Measurements from ENCODE around the gene RABGAP1L. TPM values are rescaled to one million over a fixed set of nuclear protein-coding genes. Genes with fewer than 3 reads are reported as not detected.

Gene RABGAP1L
- total and polyA plus RNA-seq, 2 of the 4 experiments (the other 2 are of a cell fraction), result 7.9 to 26.7 TPM

DNA sequence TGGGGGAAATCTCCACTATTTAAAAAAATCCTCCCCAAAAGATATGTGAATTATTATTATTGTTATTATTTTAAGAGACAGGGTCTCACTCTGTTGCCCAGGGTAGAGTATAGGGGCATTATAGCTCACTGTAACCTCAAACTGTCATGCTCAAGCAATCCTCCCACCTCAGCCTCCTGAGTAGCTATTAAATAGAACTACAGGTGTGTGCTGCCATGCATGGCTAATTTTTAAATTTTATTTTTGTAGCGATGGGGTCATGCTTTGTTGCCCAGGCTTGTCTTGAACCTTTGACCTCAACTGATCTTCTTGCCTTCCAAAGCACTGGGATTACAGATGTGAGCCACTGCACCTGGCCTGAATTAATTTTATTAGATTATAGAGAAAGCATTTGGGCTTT, 116.8 kb downstream of the RABGAP1L start:
- Histone ChIP-seq H3K4ac (ENCODE audit: low read depth, low read length) (no peak overlapping the region), H3K23ac (ENCODE audit: low read depth, low read length) (no peak overlapping the region), H3K27me3 (ENCODE audit: control insufficient read depth, insufficient read depth, low read length) (no peaks in the 10 kb centered on the region), H3K79me1 (ENCODE audit: low read depth in 1 of 2, low read length in 2 of 2) (no peaks in the 10 kb centered on the region), H2BK120ac (ENCODE audit: low read depth, low read length) (no peak overlapping the region), H2BK15ac (ENCODE audit: low read depth, low read length) (no peak overlapping the region), H3K18ac (ENCODE audit: low read depth, low read length) (no peak overlapping the region), H2AK5ac (ENCODE audit: low read depth, low read length) (no peak overlapping the region), H4K8ac (ENCODE audit: low read depth in 2 of 2, low read length in 2 of 2) (no peak overlapping the region), H4K20me1 (ENCODE audit: insufficient read depth, low read length) (no peaks in the 10 kb centered on the region), H2BK20ac (ENCODE audit: low read depth, low read length) (no peak overlapping the region), H2BK5ac (ENCODE audit: low read depth, low read length, poor library complexity, severe bottlenecking) (no peak overlapping the region), H3K9ac (ENCODE audit: low read depth, low read length) (no peak overlapping the region), H4K91ac (ENCODE audit: insufficient read depth, low read depth, low read length) (no peak overlapping the region), H3K14ac (replicated peaks; ENCODE audit: low read depth, low read length) (no peak overlapping the region), H3K9me1 (ENCODE audit: insufficient read depth, low read length) (no peaks in the 10 kb centered on the region), H2AFZ (replicated peaks; ENCODE audit: low read length, poor library complexity) (no peak overlapping the region), H3K4me1 (ENCODE audit: control insufficient read depth, insufficient read depth, low read length) (no peaks in the 10 kb centered on the region), H3K9me3 (ENCODE audit: control insufficient read depth, insufficient read depth, low read length) (no peaks in the 10 kb centered on the region), H3K36me3 (ENCODE audit: control insufficient read depth, insufficient read depth, low read length) (0 out of 2 replicates have a peak, but pooled peaks cover 1% of the 10 kb centered on the region), H3K56ac (ENCODE audit: extremely low read depth, insufficient read depth, low read length) (no peak overlapping the region), H3K4me2 (ENCODE audit: low read depth, low read length) (no peak overlapping the region), H2AK9ac (replicated peaks; ENCODE audit: low read depth, low read length, poor library complexity) (no peak overlapping the region), H3K27ac (ENCODE audit: insufficient read depth, low read length) (no peak overlapping the region), H3K4me3 (ENCODE audit: insufficient read depth, low read depth, low read length) (no peak overlapping the region), H4K5ac (ENCODE audit: low read depth, low read length) (no peak overlapping the region)
- DNase-seq (no peak), ATAC-seq (ENCODE audit: low read depth) (no peak)
- BruUV-seq (replicated peaks), result no TSS peak
- dilution Hi-C loops (cut with HindIII; ENCODE audit: low sequenced_read_pairs, unreplicated experiment) (no loop called here), in situ Hi-C loops (cut with MboI; ENCODE audit: low sequenced_read_pairs) (no loop called here), intact Hi-C loops (cut with micrococcal nuclease) (no loop called here)
- WGBS, 2 experiments (ENCODE audit: extremely low coverage in 2 of 2, insufficient read length in 1 of 2), result no CpG with 5 or more reads among the region's 1 CpG
- TF ChIP-seq, protein P1, sequence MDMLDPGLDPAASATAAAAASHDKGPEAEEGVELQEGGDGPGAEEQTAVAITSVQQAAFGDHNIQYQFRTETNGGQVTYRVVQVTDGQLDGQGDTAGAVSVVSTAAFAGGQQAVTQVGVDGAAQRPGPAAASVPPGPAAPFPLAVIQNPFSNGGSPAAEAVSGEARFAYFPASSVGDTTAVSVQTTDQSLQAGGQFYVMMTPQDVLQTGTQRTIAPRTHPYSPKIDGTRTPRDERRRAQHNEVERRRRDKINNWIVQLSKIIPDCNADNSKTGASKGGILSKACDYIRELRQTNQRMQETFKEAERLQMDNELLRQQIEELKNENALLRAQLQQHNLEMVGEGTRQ (IDR thresholded peaks at IDR 0.05; ENCODE audit: low read depth, low read length), result no peak
- TF ChIP-seq RFX5 (IDR thresholded peaks at IDR 0.05; ENCODE audit: low read depth, low read length) (no peak), BHLHE40 (IDR thresholded peaks at IDR 0.05; ENCODE audit: low read depth, low read length) (no peak)
- CTCF ChIA-PET, result interaction anchor here (1.8 kb wide), 1 partner anchor 13 kb away, joined by 11 read pairs; no protein-coding TSS in a partner anchor
- POLR2A ChIA-PET (ENCODE audit: unreplicated experiment), result no interaction called here
